ENCODE data around the gene NSG2. TPM values are rescaled to one million over a fixed set of nuclear protein-coding genes. Genes with fewer than 3 reads are reported as not detected.

Gene NSG2
- under 1 TPM in 8 of 10 donors, not detected in 2; 0.11 to 0.82 (median 0.32) TPM for total RNA-seq
- polyA plus RNA-seq: under 1 TPM; 0.49 to 0.51 TPM
- long read RNA-seq, donor 1: 0 reads
- long read RNA-seq, donor 2: 0 reads
- long read RNA-seq, donor 3: 0 reads

DNA sequence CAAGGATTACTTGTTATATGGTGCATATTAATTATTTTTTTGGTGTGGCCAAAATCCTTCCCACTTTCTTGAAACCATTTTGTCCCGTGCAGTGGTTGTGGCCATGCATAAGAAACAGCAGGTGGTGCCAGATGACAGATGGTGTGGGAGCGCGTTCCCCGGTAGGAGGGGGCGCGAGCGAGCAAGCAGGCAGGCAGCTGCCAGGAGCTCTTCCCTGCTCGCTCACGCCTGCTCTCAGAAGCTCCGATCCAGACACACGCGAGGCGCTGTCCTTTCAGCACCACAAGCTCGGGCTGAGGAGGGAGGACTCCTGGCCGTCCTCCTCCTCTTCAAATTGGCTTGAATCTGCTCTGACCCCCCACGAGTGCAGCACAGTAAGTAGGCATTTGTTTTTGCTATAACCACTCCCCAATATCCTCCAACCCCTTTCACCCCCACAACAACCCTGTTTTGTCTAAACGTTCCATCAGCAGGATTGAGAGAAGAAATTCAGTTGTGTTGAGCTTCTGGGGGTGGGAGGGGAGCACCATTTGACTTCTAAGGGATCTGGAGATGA lies at the start of gene NSG2:
TSS of gene NSG2 (plus strand) at position 237 of the 556 bp plus-strand sequence. CDS start 1,050 bp downstream, outside the sequence.
- Histone ChIP-seq H3K9me3 (no peaks in the 10 kb centered on the region), H3K27ac (no peak within 1 kb of the TSS), H3K36me3 (no peaks in the 10 kb centered on the region), H3K27me3 (peaks cover 0 to 13% (median 6%) of the 10 kb centered on the region in 7 donors), H3K4me1 (no peaks in the 10 kb centered on the region), H3K4me3 (no peak within 1 kb of the TSS)
- intact Hi-C loops (cut with DNase I): loop anchor here (1.0 to 5.0 kb wide), 6 partner anchors 265 to 272 kb away; no protein-coding TSS in a partner anchor
- DNase-seq: peak; percentile 77 to 79
- WGBS, 2 donors: 4% methylated on average over 17 of the region's 17 CpGs
- ATAC-seq: peak; percentile 92 to 100 (median 98)
- TF ChIP-seq, protein P1, sequence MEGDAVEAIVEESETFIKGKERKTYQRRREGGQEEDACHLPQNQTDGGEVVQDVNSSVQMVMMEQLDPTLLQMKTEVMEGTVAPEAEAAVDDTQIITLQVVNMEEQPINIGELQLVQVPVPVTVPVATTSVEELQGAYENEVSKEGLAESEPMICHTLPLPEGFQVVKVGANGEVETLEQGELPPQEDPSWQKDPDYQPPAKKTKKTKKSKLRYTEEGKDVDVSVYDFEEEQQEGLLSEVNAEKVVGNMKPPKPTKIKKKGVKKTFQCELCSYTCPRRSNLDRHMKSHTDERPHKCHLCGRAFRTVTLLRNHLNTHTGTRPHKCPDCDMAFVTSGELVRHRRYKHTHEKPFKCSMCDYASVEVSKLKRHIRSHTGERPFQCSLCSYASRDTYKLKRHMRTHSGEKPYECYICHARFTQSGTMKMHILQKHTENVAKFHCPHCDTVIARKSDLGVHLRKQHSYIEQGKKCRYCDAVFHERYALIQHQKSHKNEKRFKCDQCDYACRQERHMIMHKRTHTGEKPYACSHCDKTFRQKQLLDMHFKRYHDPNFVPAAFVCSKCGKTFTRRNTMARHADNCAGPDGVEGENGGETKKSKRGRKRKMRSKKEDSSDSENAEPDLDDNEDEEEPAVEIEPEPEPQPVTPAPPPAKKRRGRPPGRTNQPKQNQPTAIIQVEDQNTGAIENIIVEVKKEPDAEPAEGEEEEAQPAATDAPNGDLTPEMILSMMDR (IDR thresholded peaks at IDR 0.05): peak; percentile 34 to 81 (median 69)

DNA sequence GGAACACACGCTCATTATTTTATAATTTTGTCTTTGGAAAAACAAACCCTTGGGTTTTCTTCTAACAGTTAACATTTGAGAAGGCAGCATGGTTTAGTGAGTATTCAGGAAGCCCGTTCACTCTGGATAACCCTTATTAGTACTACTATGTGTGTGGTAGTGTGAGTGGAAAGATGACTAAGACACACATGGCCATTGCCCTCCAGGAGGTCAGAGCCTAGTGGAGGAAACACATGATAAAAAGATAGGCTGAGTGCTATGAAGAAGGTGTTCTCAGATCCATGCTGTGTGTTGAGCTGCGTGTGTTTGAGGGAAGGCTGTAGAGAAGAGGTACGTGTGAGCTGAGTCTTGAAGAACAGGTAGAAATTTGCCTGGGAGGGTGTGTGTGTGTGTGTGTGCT lies 48.2 kb upstream of the NSG2 start:
- no peak for ATAC-seq
- H3K36me3 ChIP-seq: no peaks in the 10 kb centered on the region
- no peak overlapping the region for H3K27ac ChIP-seq
- H3K4me1 ChIP-seq: no peaks in the 10 kb centered on the region
- no peak for DNase-seq
- peaks cover 0 to 39% (median 4%) of the 10 kb centered on the region in 7 donors for H3K27me3 ChIP-seq
- H3K4me3 ChIP-seq: no peak overlapping the region
- TF ChIP-seq, protein P1 (IDR thresholded peaks at IDR 0.05): no peak
- no peaks in the 10 kb centered on the region for H3K9me3 ChIP-seq
- WGBS, 2 donors: 78 to 80% methylated on average over 4 of the region's 4 CpGs
- intact Hi-C loops (cut with DNase I): no loop called here

DNA sequence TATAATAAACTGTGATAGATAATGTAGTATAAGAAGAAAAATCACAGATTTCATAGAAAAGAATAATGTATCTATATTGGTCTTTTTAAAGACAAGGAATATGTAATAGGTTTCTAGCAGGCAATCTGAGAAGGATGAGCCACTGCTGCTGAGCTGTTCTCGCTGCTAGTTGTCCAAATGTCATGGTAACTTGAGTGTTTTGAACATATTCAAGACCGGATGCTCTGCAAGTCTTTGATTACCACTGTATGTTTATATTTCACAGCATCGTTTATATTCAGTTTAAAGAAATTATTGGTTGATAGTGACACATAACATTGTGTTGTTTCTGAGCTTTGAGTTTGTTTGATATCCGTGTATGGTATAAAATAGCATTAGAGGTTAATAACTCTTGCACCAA lies 47.0 kb upstream of the NSG2 start:
- intact Hi-C loops (cut with DNase I): no loop called here
- no peak overlapping the region for H3K27ac ChIP-seq
- H3K36me3 ChIP-seq: no peaks in the 10 kb centered on the region
- H3K4me3 ChIP-seq: no peak overlapping the region
- peaks cover 0 to 33% (median under 1%) of the 10 kb centered on the region in 7 donors for H3K27me3 ChIP-seq
- H3K9me3 ChIP-seq: no peaks in the 10 kb centered on the region
- 67 to 74% methylated on average over 4 of the region's 4 CpGs for WGBS, 2 donors
- H3K4me1 ChIP-seq: no peaks in the 10 kb centered on the region
- ATAC-seq: no peak
- TF ChIP-seq, protein P1 (IDR thresholded peaks at IDR 0.05): no peak
- DNase-seq: no peak

DNA sequence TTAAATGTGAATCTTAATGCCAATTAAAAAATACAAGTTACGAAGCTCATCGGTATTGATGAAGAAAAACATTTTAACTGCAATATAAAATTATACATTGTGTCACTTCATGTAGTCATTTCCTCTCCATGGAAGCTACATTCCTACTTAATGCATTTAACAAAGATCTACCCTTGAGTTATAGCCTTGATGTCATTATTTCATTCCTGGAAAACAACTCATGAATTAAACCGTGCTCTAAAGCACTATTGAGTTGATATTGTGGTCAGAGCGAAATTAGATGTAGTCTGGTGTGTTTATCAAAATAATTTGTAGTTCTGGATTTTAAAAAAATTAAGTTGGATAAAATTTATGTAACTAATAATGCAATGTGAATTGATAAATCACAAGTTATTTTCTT lies 45.4 kb upstream of the NSG2 start:
- Histone ChIP-seq H3K36me3 (no peaks in the 10 kb centered on the region), H3K4me1 (no peaks in the 10 kb centered on the region), H3K27me3 (peaks cover 0 to 30% (median 0%) of the 10 kb centered on the region in 7 donors), H3K9me3 (no peaks in the 10 kb centered on the region), H3K27ac (no peak overlapping the region), H3K4me3 (no peak overlapping the region)
- no peak for ATAC-seq
- TF ChIP-seq, protein P1 (IDR thresholded peaks at IDR 0.05): no peak
- intact Hi-C loops (cut with DNase I): no loop called here
- DNase-seq: no peak
- 86 to 89% methylated on average over 4 of the region's 4 CpGs for WGBS, 2 donors

All from heart right ventricle (tissue), 16 donors.